IPS DF 4.7 (cell line): ENCODE measurements around the gene SLC46A2.

Experiments used
- DNase-seq: peaks from one replicate; pipeline ENCODE4 v3.0.0-alpha.2; 2013; ENCODE audit warnings: low spot score; ENCODE audit errors: extremely low read depth

The SLC46A2 gene, protein sequence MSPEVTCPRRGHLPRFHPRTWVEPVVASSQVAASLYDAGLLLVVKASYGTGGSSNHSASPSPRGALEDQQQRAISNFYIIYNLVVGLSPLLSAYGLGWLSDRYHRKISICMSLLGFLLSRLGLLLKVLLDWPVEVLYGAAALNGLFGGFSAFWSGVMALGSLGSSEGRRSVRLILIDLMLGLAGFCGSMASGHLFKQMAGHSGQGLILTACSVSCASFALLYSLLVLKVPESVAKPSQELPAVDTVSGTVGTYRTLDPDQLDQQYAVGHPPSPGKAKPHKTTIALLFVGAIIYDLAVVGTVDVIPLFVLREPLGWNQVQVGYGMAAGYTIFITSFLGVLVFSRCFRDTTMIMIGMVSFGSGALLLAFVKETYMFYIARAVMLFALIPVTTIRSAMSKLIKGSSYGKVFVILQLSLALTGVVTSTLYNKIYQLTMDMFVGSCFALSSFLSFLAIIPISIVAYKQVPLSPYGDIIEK

DNA sequence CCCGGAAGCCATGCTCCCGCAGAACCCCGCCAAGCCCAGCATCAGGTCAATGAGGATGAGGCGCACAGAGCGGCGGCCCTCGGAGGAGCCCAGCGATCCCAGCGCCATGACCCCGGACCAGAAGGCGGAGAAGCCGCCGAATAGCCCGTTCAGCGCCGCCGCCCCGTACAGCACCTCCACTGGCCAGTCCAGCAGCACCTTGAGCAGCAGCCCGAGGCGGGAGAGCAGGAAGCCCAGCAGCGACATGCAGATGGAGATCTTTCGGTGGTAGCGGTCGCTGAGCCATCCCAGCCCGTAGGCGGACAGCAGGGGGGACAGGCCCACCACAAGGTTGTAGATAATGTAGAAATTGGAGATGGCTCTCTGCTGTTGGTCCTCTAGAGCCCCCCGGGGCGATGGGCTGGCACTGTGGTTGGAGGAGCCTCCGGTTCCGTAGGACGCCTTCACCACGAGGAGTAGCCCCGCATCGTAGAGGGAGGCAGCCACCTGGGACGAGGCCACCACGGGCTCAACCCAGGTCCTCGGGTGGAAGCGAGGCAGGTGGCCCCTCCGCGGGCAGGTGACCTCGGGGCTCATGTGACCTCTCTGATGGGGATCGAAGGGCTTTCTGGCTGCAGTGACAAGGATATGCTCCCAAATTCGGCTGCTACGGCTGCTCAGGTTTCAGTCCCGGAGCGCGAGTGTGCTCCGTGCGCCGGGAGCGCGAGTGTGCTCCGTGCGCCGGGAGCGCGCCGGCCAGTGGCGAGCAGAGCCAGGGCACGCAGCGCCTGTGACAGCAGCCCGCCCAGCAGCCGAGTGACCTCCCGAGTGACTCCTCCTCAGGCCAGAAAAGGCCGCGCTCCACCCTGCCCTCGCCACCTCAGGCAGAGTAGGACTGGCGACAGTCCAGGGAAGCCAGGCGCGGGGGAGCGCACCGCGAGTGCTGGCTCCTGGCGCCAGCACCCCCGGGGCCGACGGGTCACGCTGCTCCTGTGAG is at the start of gene SLC46A2:
SLC46A2 (minus strand) TSS at position 771 of the 976 bp plus-strand sequence; CDS start at position 576, 195 bp downstream.
- DNase-seq: no peak

DNA sequence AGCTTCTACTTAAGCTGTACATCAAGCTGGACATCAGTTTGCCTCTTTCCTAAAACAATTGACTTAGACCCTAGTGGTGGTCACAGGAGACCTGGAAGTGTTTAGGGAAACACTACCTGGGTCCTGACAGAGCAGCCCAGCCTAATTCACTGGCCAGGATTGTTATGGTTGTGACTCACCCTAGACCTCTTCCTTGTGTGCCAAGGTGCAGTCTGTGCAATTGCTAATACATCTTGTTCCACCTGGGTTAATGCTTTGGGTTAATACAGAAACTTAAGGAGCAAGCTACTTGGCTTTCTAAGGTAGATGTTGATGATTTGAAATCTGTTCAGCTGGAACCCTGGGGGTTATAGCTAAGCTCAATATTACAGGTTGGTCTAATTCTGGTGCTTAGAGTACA is 48.7 kb upstream of the SLC46A2 start:
- DNase-seq: no peak

DNA sequence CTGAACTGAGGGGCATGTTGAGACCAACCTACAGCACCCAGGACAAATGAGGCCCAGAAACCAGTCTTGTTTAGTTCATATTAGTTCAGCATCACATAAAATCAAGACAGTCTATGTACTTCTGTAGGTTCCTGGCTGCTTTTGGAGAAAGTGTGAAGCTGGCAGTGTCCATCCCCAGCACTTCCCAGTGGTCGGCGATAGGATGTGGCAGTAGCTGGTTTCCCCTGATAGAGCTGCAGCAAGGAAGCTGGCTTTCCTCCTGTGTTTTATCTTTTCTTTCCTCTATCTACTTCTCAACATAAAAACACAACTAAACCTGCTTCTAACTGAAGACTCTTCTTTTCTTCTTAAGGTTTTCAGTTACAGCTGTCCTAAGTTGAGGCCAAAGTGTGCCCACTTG is 43.0 kb upstream of the SLC46A2 start:
- no peak for DNase-seq

DNA sequence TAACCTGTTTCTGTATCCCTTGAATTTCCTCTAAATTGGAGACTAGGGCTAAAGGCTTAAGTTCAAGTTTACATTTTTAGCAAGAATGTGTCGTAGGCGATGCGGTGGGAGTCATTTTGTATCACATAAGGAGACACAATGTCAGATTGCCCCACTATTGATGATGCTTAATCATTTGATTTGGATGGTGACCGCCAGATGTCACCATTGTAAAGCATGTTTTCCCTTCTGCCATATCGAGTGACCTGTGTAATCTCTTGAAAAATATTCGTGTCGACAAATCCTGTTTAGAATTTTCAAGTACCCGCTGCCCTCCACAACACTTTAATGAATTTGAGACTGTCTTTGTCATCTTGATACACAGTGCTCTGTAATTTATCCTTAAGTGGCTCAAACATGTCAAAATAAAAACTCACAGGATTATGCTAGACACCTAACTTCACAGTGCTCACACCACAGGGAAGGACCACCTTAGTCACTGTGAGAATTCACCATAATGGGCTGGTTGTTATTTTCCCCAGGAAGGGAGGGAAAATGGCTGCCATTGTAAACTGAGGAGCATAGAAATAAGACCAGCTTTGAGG is 34.5 kb upstream of the SLC46A2 start:
- DNase-seq: no peak

DNA sequence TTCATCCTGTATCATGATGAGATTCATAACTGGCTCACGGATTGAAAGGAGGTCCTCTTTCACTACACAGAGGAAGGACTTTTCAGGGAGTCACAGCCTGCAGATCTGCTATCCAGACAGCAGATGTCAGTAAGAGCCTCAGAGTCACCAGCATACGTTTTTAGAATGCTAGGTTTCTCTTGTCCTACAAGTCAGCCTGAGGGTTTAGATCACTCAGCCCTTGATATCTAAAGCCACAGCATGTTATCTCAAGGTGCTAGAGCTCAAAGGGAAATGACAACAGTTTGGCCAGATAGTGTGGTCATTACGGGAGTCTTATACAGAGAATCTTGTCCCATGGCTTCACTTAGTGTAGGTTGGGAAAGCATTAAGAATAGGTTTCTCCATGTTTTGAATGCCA is 30.9 kb upstream of the SLC46A2 start:
- DNase-seq: no peak

DNA sequence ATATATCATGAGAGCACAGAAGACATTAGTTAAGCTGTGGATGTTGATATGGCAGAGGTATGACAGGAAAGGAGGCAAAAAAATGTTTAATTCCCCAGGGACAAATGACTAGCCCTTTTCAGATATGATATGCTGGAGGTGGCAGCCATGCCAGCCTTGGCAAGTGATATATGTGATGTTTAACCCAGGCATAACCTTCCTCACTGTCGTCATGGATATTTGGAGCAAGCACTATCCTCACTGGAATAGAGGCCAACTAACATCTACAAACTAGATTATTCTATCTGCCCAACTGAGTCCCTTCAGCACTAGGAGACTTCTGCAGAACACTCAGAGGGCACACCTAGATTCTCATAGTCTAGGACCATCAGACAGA is 27.3 kb upstream of the SLC46A2 start:
- no peak for DNase-seq

DNA sequence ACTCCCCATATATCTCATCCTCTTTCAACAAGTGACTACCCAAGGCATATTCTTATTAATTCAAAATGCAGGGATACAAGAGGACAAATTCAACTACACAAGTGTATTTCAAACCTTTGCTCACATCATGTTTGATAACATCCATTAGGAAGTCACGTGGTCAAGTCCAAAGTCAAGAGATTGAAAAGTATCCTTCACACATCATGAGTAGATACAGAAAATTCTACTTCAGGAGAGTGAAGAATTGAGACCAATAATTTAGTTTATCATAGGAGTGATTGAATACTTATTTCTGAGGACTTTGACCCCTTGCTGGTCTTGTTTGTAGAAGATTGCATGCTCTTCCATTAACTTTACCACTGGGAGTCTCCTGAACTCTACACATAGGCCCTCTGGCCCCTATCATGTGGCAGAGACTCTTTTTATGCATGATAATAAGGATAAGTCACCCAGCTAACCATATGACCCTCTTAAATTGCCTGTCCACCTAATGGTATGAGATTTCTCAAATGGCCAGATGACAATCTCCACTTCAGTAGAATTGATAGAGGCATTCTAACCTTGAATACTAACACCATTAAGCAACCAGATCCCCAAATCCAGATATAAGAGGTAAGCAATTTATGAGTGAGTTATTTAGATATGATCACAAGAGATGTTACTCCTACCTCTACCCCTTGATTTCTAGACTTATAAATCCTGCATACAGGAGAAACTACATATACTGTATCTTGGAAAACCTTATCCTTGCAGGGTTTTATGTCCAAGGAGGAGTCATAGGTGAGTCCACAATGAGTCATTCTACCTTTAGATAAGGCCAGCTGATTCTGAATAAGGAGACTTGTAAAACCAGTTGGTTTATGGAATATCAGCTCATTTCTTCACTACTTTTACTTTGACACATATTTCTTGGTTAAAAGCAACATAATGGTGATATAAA is 26.6 kb upstream of the SLC46A2 start:
- DNase-seq: no peak

DNA sequence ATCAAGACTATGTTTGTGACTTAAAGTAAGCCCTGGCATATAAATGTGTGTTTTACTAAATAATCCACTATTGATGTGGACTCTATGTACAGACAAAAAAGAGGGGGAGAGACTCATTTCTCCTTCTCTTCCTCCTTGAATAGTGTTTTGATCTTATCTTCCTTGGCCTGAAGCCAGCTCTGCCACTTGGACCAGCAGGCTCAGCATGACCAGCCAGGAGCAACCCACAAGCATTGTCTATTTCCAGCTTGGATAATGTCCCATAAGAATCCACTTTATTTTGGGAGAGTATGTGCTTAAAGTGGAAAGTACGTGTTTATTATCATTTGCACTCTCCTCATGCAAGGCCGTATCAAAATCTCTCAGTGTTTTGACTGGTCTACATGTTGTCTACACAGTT is 23.8 kb upstream of the SLC46A2 start:
- no peak for DNase-seq

DNA sequence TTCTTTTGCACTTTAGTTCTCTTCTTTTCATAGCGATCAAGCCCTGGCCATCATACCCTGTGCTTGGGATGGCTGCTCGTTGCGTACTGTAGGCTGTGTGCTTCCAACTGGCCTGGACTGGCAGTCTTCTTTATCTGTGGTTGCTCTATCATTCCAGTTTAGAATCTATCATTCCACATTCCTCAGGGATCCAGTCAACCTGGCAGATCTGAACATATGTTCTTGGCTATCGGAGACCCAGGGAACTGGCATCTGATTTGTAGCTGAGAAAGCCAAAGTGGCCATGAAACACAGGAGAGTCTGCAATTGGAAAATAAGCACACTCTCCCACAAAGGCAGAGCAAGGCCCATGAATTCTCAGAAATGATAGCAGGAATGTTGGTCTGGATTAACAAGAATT is 22.6 kb upstream of the SLC46A2 start:
- DNase-seq: no peak

DNA sequence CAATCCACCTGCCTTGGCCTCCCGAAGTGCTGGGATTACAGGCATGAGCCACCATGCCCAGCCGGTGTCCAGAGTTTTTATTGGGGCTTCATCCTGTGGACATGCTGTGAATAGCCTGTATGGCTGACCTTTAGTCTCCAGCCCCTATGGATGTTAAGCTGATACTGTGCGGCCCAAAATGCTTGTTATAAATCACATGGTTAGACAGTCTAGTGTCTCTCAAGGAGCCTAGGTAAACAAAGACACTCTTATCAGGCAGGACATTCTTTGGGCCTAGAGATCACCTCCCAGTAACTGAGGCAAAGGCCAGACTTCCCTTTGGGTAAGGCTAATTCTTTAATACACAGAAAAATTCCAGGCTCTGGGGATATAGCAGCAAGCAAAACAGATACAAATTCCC is 22.0 kb upstream of the SLC46A2 start:
- DNase-seq: no peak

DNA sequence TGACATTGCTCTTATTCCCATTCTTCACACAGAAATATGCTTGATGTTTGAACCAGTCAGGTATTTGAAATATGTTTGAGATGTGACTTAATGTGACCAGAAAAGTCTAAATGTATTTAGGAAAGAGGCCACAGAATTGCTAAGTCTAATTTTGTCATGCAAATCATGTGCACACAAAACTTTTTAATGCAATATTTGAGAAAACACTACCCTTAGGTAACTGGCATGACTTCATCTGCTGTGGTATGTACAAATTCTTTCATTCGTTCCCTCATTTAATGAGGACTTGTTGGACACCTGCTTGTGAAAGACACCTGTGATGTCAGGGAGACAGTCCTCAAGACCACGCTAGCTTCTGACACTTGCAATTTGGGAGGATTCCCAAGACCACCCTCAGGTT is 21.1 kb upstream of the SLC46A2 start:
- DNase-seq: no peak

DNA sequence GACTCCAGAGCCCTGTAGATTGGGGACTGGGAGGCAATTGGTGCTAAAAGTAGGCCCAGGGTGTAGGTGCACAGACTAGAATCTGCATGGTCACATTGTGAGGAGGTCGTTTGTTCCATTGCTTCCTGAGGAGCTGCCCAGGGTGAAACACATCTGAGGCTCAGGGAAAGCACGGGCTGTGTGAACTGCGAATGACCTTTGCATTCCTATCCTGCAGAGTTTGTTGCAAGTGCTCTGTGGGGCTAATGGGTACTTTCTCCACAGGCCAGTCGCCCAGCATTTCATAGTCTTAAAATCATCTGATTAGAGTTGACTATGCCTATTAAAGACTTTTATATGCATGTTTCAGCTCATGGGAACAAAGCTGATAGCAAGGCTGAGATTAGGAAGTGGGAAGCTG is 14.4 kb upstream of the SLC46A2 start:
- no peak for DNase-seq

DNA sequence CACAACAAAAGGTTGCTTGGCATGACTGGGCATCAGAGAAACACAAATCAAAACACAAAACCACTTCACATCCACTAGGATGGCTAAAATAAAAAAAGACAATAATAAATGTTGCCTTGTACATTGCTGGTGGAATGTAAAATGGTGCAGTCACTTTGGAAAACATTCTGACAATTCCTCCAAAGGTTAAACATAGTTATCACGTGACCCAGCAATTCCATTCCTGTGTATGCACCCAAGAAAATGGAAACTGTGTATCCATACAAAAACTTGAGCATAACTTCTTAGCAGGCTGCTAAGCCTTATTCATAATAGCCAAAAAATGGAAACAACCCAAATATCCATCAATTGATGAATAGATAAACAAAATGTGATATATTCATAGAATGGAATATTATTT is 10.2 kb upstream of the SLC46A2 start:
- no peak for DNase-seq

DNA sequence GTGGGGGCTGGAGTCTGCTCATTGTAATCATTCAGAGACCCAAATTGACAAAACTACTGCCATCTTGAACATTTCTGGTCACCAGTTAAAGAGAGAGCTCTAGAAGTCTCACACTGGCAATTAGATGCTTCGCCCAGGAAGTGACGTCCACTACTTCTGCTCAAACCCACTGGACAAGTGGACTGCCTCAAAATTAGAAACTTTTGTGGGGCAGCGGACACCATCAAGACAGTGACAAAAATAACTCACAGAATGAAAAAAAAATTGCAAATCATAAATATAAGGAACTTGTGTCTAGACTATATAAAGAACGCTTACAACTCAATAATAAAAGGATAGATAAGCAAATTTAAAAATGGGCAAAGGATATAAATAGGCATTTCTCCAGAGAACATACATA is 9.8 kb upstream of the SLC46A2 start:
- no peak for DNase-seq

DNA sequence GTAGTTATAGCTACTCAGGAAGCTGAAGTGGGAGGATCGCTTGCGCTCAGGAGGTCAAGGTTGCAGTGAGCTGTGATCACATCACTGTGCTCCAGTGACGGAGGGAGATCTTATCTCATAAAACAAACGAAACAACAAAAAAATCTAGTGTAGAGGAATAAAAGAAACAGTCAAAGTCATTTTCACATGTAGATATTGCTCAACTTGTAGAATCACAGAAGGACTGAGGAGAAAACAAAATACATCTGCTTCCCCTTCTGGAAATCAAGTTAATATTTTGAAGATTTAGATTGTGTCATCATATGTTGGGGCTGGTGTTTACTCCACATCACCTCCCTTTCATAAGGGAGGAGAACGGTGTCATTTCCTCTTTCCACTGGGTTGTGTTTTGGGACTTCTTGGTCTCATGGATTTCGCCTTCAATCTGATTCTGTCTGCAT is 8.2 kb upstream of the SLC46A2 start:
- DNase-seq: no peak

DNA sequence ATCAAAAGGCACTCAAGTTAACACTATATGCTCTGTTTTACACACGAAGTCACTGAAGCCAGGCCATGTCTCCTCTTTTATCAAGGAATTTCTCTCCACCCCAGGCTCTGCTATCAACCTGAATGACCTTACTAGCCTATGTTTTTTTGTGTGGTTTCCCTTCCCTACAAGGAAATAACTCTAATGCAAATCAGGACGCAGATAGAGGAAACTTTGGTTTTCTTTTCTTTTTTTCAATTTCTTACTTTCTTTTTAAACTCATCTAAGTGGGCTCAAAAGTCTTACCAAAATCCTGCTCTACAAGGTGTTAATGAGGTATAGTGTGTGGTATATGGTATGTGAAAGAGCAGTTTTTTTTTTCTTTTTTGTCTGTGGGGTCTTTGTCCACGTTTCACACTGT is 5.5 kb upstream of the SLC46A2 start:
- no peak for DNase-seq

DNA sequence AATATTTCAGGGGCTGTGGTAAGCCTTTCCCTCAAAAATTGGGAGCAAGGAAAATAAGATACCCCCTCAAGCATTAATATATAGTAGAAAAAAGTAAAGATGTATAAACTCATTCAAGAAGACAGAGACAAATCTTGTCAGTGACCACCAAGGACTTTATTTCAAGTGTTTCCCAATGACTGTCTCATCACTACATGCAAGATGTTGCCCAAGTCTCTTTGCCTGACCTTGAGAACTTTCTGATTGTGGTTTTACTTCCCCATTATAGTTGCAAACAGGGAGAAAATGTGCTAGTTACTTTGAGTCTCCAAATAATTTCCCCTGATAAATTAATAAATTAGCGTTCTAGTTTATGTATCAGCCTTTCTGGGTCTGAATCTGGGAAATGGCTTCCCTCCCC is 4.0 kb upstream of the SLC46A2 start:
- DNase-seq: no peak

DNA sequence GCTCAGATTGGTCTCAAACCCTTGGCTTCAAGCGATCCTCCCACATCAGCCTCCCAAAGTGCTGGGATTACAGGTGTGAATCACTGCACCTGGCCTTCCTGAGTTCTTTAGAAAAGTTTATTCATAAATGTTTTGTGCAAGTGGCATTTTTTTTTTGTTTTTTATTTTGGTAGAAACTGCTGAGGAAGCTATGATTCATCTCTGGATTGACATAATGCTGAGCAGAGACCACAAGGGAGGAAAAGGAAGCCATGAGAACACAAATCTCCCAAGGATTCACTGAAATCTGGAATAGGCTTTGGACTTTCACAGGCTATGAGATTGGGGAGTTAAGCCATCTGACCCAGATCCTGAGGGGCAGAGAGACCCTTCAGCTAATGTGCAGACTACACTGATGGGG is 3.4 kb upstream of the SLC46A2 start:
- DNase-seq: no peak

DNA sequence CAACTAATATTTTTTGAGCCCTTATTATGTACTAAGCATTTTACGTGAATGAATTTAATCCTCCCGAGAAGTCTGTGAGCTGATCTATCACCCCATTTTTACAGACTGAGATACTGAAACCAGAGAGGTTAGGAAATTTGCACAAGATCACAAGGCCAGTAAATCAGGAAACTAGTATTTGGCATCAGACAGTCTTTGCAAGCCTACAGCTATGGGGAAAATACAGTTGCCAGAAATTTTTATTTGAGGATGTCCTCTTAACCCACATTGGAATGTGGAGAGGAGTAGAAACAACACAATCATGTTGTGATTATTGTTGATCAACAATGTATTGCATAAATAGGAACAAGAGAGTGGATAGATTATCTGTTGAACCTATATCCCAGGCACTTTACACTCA is 2.3 kb upstream of the SLC46A2 start:
- DNase-seq: no peak

DNA sequence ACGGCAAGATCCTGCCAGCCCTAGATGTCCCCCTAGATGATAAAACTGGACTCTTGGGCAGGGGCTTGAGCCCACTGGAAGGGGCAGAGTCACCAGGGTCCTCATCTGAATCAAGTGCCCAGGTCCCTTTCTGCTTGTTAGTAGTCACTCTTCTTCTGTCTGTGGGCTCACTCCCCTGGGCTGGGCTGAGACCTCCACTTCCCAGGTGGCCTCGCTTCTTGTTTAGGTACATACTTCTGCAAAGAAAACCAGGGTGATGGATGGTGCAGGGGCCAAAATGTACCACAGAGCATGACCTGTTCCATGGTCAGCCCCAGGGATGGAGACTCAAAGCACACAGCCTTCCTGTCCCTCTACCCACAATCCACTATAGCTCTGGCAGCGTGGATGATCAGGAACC is 845 bp upstream of the SLC46A2 start:
- no peak for DNase-seq

DNA sequence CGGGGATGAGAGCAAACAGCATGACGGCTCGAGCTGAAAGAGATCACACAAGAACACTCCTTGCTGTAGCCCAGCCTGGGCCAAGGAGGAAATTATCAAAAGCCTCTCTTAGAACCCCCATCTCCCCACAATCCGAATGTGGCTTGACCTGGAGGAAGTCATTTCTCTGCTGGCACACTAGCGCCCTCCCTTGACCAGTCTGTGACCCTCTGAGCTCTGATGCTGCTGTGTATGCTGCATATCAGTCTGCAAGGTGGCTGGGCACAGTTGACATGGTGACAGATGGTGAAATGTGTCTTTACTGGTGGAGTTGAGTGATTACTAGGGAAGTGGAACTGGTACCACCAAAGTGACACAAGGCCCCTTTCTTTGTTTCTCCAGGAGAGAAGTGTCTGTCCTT is 3.3 kb downstream of the SLC46A2 start:
- DNase-seq: no peak
